Measurements from ENCODE around the gene MSH2. TPM values are rescaled to one million over a fixed set of nuclear protein-coding genes. Genes with fewer than 3 reads are reported as not detected.

MSH2 gene
- total RNA-seq, 1 experiment from 2014 or later, result 55.3 TPM

DNA sequence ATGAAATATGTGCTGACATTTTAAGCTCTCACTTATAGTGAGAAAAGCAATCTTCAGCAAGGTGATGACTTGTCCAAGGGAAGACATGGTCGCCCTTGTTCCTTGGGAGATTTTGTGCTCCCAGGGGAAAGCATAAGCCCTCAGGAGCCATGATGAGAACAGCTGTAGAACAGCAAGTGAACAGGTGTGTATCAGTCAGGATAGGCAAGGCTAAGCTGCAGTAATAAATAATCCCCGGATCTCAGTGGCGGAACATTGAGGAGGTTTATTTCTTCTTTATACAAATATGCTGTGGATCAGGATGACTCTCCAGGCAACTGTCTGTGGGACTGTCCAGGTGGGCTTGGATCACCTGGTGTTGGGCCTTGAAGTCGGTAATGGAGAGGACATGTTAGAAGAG is 103.1 kb downstream of the MSH2 start:
- Mint-ChIP-seq H3K27me3 (ENCODE audit: unreplicated experiment) (peaks cover 27% of the 10 kb centered on the region), H3K4me3 (ENCODE audit: low read depth, unreplicated experiment) (no peak overlapping the region), H3K36me3 (ENCODE audit: insufficient read depth, unreplicated experiment) (no peaks in the 10 kb centered on the region), H3K4me1 (ENCODE audit: low read depth, unreplicated experiment) (no peaks in the 10 kb centered on the region), H3K9me3 (ENCODE audit: low read depth, unreplicated experiment) (peaks cover 2% of the 10 kb centered on the region), H3K27ac (ENCODE audit: unreplicated experiment) (no peak overlapping the region)
- CTCF ChIA-PET, result no interaction called here
- no TSS peak for BruUV-seq (replicated peaks)
- TF ChIP-seq, protein P1, sequence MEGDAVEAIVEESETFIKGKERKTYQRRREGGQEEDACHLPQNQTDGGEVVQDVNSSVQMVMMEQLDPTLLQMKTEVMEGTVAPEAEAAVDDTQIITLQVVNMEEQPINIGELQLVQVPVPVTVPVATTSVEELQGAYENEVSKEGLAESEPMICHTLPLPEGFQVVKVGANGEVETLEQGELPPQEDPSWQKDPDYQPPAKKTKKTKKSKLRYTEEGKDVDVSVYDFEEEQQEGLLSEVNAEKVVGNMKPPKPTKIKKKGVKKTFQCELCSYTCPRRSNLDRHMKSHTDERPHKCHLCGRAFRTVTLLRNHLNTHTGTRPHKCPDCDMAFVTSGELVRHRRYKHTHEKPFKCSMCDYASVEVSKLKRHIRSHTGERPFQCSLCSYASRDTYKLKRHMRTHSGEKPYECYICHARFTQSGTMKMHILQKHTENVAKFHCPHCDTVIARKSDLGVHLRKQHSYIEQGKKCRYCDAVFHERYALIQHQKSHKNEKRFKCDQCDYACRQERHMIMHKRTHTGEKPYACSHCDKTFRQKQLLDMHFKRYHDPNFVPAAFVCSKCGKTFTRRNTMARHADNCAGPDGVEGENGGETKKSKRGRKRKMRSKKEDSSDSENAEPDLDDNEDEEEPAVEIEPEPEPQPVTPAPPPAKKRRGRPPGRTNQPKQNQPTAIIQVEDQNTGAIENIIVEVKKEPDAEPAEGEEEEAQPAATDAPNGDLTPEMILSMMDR (IDR thresholded peaks at IDR 0.05; ENCODE audit: unreplicated experiment), result no peak
- DNase-seq, result no peak
- intact Hi-C loops (cut with micrococcal nuclease; ENCODE audit: unreplicated experiment), result no loop called here

DNA sequence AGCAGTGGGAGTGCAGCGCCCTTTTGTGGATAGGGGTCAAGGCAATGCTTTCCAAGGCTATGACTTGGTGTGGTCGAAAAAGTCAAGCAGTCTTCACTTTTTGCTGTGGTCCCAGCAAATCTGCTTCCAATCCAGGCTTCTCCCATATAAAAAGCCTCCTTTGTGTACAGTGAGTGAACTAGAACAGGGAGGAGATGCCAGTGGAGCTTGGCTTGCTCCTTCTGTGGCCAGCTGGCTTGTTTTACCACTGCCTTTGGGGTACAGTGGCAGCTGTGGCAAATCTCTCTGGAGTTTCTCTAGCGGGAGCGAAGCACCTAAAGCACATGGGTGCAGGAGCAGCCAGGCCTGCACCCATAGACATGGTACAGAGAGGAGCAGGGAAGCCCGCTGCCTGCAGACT is 103.5 kb downstream of the MSH2 start:
- CTCF ChIA-PET, result no interaction called here
- no peak for DNase-seq
- Mint-ChIP-seq H3K4me3 (ENCODE audit: low read depth, unreplicated experiment) (no peak overlapping the region), H3K27me3 (ENCODE audit: unreplicated experiment) (peaks cover 27% of the 10 kb centered on the region), H3K36me3 (ENCODE audit: insufficient read depth, unreplicated experiment) (no peaks in the 10 kb centered on the region), H3K9me3 (ENCODE audit: low read depth, unreplicated experiment) (peaks cover 2% of the 10 kb centered on the region), H3K4me1 (ENCODE audit: low read depth, unreplicated experiment) (no peaks in the 10 kb centered on the region), H3K27ac (ENCODE audit: unreplicated experiment) (no peak overlapping the region)
- intact Hi-C loops (cut with micrococcal nuclease; ENCODE audit: unreplicated experiment), result no loop called here
- TF ChIP-seq, protein P1 (IDR thresholded peaks at IDR 0.05; ENCODE audit: unreplicated experiment), result no peak
- BruUV-seq (replicated peaks), result no TSS peak

DNA sequence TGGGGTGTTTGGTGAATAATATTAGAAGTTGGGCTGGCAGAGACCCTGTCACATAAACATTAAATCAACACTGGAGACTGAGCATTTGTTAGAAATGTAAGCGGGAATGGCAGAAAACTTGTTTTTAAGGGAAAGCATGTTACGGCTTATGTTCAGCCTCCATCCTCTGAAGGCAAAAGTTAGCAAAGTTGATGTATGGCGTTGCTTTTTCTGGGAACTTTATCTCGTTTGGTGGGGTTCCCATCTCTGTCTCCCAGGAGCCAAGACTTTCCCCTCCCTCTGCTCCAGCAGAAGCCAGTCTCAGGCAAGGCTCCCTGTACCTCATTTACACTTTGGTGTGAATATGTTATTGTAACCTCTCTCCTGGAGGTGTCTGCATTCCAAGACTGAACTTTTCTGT is 105.1 kb downstream of the MSH2 start:
- H3K9me3 Mint-ChIP-seq (ENCODE audit: low read depth, unreplicated experiment), result peaks cover 2% of the 10 kb centered on the region

DNA sequence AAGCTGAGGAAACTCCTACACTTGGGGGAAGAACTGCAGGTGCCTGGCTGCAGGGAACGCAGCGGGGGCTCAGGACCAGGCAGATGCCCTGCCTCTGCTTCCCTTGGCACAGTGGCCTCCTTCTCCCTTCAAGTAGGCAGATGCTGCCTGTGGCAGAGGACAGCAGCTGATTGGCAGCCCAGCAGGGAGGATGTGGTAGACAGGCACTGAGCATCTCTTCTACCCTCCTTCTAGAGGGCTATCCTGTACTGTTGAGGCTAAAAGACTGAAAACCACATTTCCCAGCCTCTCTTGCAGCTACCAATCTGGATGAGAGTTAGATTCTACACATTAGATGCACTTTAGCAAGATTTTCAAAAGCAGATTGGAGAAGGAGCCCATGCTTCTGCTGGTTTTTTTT is 105.7 kb downstream of the MSH2 start:
- H3K4me3 Mint-ChIP-seq (ENCODE audit: low read depth, unreplicated experiment), result no peak overlapping the region
- no peaks in the 10 kb centered on the region for H3K4me1 Mint-ChIP-seq (ENCODE audit: low read depth, unreplicated experiment)
- H3K27ac Mint-ChIP-seq (ENCODE audit: unreplicated experiment), result no peak overlapping the region
- intact Hi-C loops (cut with micrococcal nuclease; ENCODE audit: unreplicated experiment), result no loop called here
- DNase-seq, result no peak
- no peaks in the 10 kb centered on the region for H3K36me3 Mint-ChIP-seq (ENCODE audit: insufficient read depth, unreplicated experiment)
- no TSS peak for BruUV-seq (replicated peaks)
- CTCF ChIA-PET, result no interaction called here
- H3K27me3 Mint-ChIP-seq (ENCODE audit: unreplicated experiment), result peaks cover 27% of the 10 kb centered on the region
- TF ChIP-seq, protein P1 (IDR thresholded peaks at IDR 0.05; ENCODE audit: unreplicated experiment), result no peak
- H3K9me3 Mint-ChIP-seq (ENCODE audit: low read depth, unreplicated experiment), result peaks cover 7% of the 10 kb centered on the region

More for the DNA sequence above, 105.1 kb downstream of the MSH2 start:
- no TSS peak for BruUV-seq (replicated peaks)
- TF ChIP-seq, protein P1 (IDR thresholded peaks at IDR 0.05; ENCODE audit: unreplicated experiment), result no peak
- Mint-ChIP-seq H3K27ac (ENCODE audit: unreplicated experiment) (no peak overlapping the region), H3K27me3 (ENCODE audit: unreplicated experiment) (peaks cover 27% of the 10 kb centered on the region), H3K4me1 (ENCODE audit: low read depth, unreplicated experiment) (no peaks in the 10 kb centered on the region), H3K4me3 (ENCODE audit: low read depth, unreplicated experiment) (no peak overlapping the region), H3K36me3 (ENCODE audit: insufficient read depth, unreplicated experiment) (no peaks in the 10 kb centered on the region)
- no peak for DNase-seq
- CTCF ChIA-PET, result no interaction called here
- intact Hi-C loops (cut with micrococcal nuclease; ENCODE audit: unreplicated experiment), result no loop called here

Measured in Calu3 (cell line).